A549 (cell line): ENCODE data around the gene ZBTB20. TPM values are rescaled to one million over a fixed set of nuclear protein-coding genes. Genes with fewer than 3 reads are reported as not detected.

ENCODE experiments used
- ATAC-seq, 2 experiments: fragments of 200-7000 bp in 1 of 2; fragments of >200 bp in 1 of 2; cut with Nextera tagmentation in 1 of 2; cut with Tn5 transposase in 1 of 2; 3 replicates each; pipeline versions ENCODE4 v1.8.0 to v1.9.1; 2018 to 2020; ENCODE audit warnings: mild to moderate bottlenecking in 1 of 2, moderate library complexity in 1 of 2
- CTCF ChIA-PET: fragments of 300-600 bp; sonication (Branson Sonifier 250); formaldehyde crosslinking; extraction: SDS; loops from one replicate; lab custom pipeline; 2021; ENCODE audit warnings: antibody characterized with exemption, inconsistent platforms; lab: Yijun Ruan, JAX
- POLR2A ChIA-PET: fragments of 350-600 bp; formaldehyde crosslinking; extraction: SDS; loops from one replicate; lab custom pipeline; 2021; ENCODE audit warnings: antibody characterized with exemption, inconsistent platforms; lab: Yijun Ruan, JAX
- DNase-seq, 2 experiments: peaks; one replicate each; pipeline versions ENCODE4 v3.0.0 to v3.0.0-alpha.2; 2011 to 2016; ENCODE audit warnings: low read depth in 1 of 2, low spot score in 1 of 2
- FAIRE-seq: peaks from 2 replicates; lab custom pipeline; 2011; peaks lifted over from hg19 to GRCh38; lab: Jason Lieb, UNC
- H3K27ac ChIP-seq, 2 experiments: fragments of >200 bp; sonication (Bioruptor Twin); formaldehyde crosslinking; 3 replicates each; pipeline ENCODE4 v1.5.1; 2016 to 2017
- H3K4me1 ChIP-seq: fragments of >200 bp; sonication (Bioruptor Twin); formaldehyde crosslinking; 3 replicates; pipeline ENCODE4 v1.6.1; 2016
- H3K4me2 ChIP-seq: fragments of >200 bp; sonication (Bioruptor Twin); formaldehyde crosslinking; 3 replicates; pipeline ENCODE4 v1.6.1; 2016
- H3K4me3 ChIP-seq: fragments of >200 bp; sonication (Bioruptor Twin); formaldehyde crosslinking; 3 replicates; pipeline ENCODE4 v1.5.1; 2016
- H3K9me3 ChIP-seq: fragments of >200 bp; sonication (Bioruptor Twin); formaldehyde crosslinking; 3 replicates; pipeline ENCODE4 v1.6.1; 2016
- CBX2 ChIP-seq: fragments of 200-600 bp; sonication (generic); IDR thresholded peaks from 2 replicates; pipeline ENCODE4 v1.6.1; 2016; ENCODE audit warnings: low read depth, mild to moderate bottlenecking, borderline replicate concordance
- CBX8 ChIP-seq: fragments of 200-600 bp; sonication (generic); IDR thresholded peaks from 2 replicates; pipeline ENCODE4 v1.6.1; 2016
- CHD2 ChIP-seq: fragments of 150-350 bp; IDR thresholded peaks from 2 replicates; pipeline ENCODE4 v1.6.1; 2014; ENCODE audit warnings: low read length; ENCODE audit not compliant: partially characterized antibody
- CTCF ChIP-seq: fragments of >200 bp; sonication (Bioruptor Twin); formaldehyde crosslinking; IDR thresholded peaks from 3 replicates; pipeline ENCODE4 v1.5.1; 2016
- E2F6 ChIP-seq: IDR thresholded peaks from 2 replicates; pipeline ENCODE4 v1.6.1; 2012; ENCODE audit warnings: low read depth, borderline replicate concordance
- EHMT2 ChIP-seq: fragments of 200-600 bp; sonication (generic); IDR thresholded peaks from 2 replicates; pipeline ENCODE4 v1.6.1; 2016; ENCODE audit warnings: antibody characterized with exemption, low read depth, mild to moderate bottlenecking, moderate library complexity
- FOSB ChIP-seq: fragments of 250-450 bp; sonication (Bioruptor Pico); IDR thresholded peaks from 2 replicates; pipeline ENCODE4 v1.5.0; 2020; ENCODE audit warnings: mild to moderate bottlenecking, moderate library complexity
- FOSL2 ChIP-seq, 2 experiments: fragments of 450-650 bp in 1 of 2; fragments of >200 bp in 1 of 2; sonication (Bioruptor Twin) in 1 of 2; formaldehyde crosslinking; IDR thresholded peaks; 2 replicates each; pipeline versions ENCODE4 v1.5.0 to v1.6.1; 2016 to 2020; ENCODE audit warnings: mild to moderate bottlenecking in 1 of 2, moderate library complexity in 1 of 2
- GATA3 ChIP-seq: IDR thresholded peaks from 2 replicates; pipeline ENCODE4 v1.6.1; 2012; ENCODE audit warnings: borderline replicate concordance
- HES2 ChIP-seq: fragments of >200 bp; sonication (Bioruptor Twin); formaldehyde crosslinking; IDR thresholded peaks from 2 replicates; pipeline ENCODE4 v1.6.1; 2016
- HEYL ChIP-seq: fragments of 250-450 bp; sonication (Bioruptor Pico); IDR thresholded peaks from 2 replicates; pipeline ENCODE4 v1.8.0; 2021; ENCODE audit warnings: mild to moderate bottlenecking, moderate library complexity
- HMGXB4 ChIP-seq: fragments of 250-450 bp; sonication (Bioruptor Pico); IDR thresholded peaks from 2 replicates; pipeline ENCODE4 v1.5.0; 2021; ENCODE audit warnings: mild to moderate bottlenecking, moderate library complexity, borderline replicate concordance
- HOXA7 ChIP-seq: fragments of 250-450 bp; sonication (Bioruptor Pico); IDR thresholded peaks from 2 replicates; pipeline ENCODE4 v1.5.0; 2020; ENCODE audit warnings: mild to moderate bottlenecking, moderate library complexity
- HOXB13 ChIP-seq: fragments of 250-450 bp; sonication (Bioruptor Pico); IDR thresholded peaks from 2 replicates; pipeline ENCODE4 v1.5.0; 2020; ENCODE audit warnings: low read depth, mild to moderate bottlenecking, moderate library complexity
- HOXB5 ChIP-seq: fragments of 250-450 bp; sonication (Bioruptor Pico); IDR thresholded peaks from 2 replicates; pipeline ENCODE4 v1.5.0; 2020; ENCODE audit warnings: mild to moderate bottlenecking, moderate library complexity
- JUNB ChIP-seq: fragments of >200 bp; sonication (Bioruptor Twin); formaldehyde crosslinking; IDR thresholded peaks from 2 replicates; pipeline ENCODE4 v1.6.1; 2016
- KDM1A ChIP-seq: fragments of 200-600 bp; sonication (generic); IDR thresholded peaks from 2 replicates; pipeline ENCODE4 v1.6.1; 2016; ENCODE audit warnings: low read depth, mild to moderate bottlenecking
- MAZ ChIP-seq: fragments of 150-350 bp; IDR thresholded peaks from 2 replicates; pipeline ENCODE4 v1.6.1; 2014; ENCODE audit warnings: antibody characterized with exemption, low read depth, low read length, borderline replicate concordance
- MYC ChIP-seq: IDR thresholded peaks from 2 replicates; pipeline ENCODE4 v1.6.1; 2012; ENCODE audit warnings: mild to moderate bottlenecking, inconsistent platforms, low read length, improper control_type of control experiment, borderline replicate concordance
- NFE2L2 ChIP-seq: fragments of 150-350 bp; conservative IDR thresholded peaks from 2 replicates; pipeline ENCODE4 v1.6.1; 2014; ENCODE audit warnings: low read length
- RAD21 ChIP-seq, 2 experiments: fragments of >200 bp in 1 of 2; sonication (Bioruptor Twin) in 1 of 2; formaldehyde crosslinking in 1 of 2; IDR thresholded peaks in 1 of 2; conservative IDR thresholded peaks in 1 of 2; 2 replicates in 1 of 2; 3 replicates in 1 of 2; pipeline ENCODE4 v1.6.1; 2012 to 2018; ENCODE audit warnings: inconsistent platforms in 1 of 2
- RCOR1 ChIP-seq: fragments of 150-350 bp; IDR thresholded peaks from 2 replicates; pipeline ENCODE4 v1.6.1; 2014; ENCODE audit warnings: antibody characterized with exemption, low read length, low read depth
- SREBF2 ChIP-seq: fragments of 450-650 bp; IDR thresholded peaks from 2 replicates; pipeline ENCODE4 v1.6.1; 2014; ENCODE audit warnings: mild to moderate bottlenecking, moderate library complexity
- TP53 ChIP-seq: fragments of 250-450 bp; sonication (Bioruptor Pico); IDR thresholded peaks from 2 replicates; pipeline ENCODE4 v1.5.0; 2021; ENCODE audit warnings: mild to moderate bottlenecking, moderate library complexity
- USF2 ChIP-seq: fragments of 450-650 bp; IDR thresholded peaks from 2 replicates; pipeline ENCODE4 v1.6.1; 2014; ENCODE audit warnings: antibody characterized with exemption
- ZC3H11A ChIP-seq: fragments of 450-650 bp; IDR thresholded peaks from 2 replicates; pipeline ENCODE4 v1.6.1; 2014; ENCODE audit warnings: antibody characterized with exemption, mild to moderate bottlenecking
- ZFP36 ChIP-seq: fragments of 450-650 bp; IDR thresholded peaks from 2 replicates; pipeline ENCODE4 v1.6.1; 2014; ENCODE audit warnings: borderline replicate concordance; ENCODE audit not compliant: partially characterized antibody
- ZSCAN20 ChIP-seq: fragments of 250-450 bp; sonication (Bioruptor Pico); IDR thresholded peaks from 2 replicates; pipeline ENCODE4 v1.8.0; 2022; ENCODE audit warnings: mild to moderate bottlenecking, moderate library complexity
- WGBS: methylation state at CpG from one replicate; pipeline ENCODE4 v1.1.6; 2017; ENCODE audit errors: missing lambda C conversion rate; 5-methylcytosine and 5-hydroxymethylcytosine counted together
- polyA plus RNA-seq, 4 experiments: library from polyadenylated mRNA; depleted of rRNA in 3 of 4; stranded (reverse); fragments of >200 nt; fragmentation: RNase III in 1 of 4; extraction: RNeasy Plus Mini Kit Qiagen cat#74134 plus additional on column Dnase treatment in 1 of 4; gene quantifications; 2 replicates in 3 of 4; 3 replicates in 1 of 4; pipeline ENCODE4 v1.2.3, GENCODE V29; 2011 to 2017

ZBTB20 gene
- polyA plus RNA-seq, 2 of the 4 experiments (the other 2 are of a cell fraction), result 0.85 to 5.0 TPM

GRCh38 chr3:114694251-114694650, 452.8 kb downstream of the ZBTB20 start:
- Histone ChIP-seq H3K4me1 (peaks cover 7% of the 10 kb centered on the region; the same call in 1 of the 3 replicates), H3K4me3 (no peak overlapping the region), H3K27ac (no peak overlapping the region), H3K9me3 (no peaks in the 10 kb centered on the region), H3K4me2 (no peak overlapping the region)
- 77% methylated on average over 1 of the region's 1 CpG for WGBS
- FAIRE-seq (no peak), DNase-seq (no peak), ATAC-seq (no peak)
- CTCF ChIA-PET, result interaction anchor here (0.8 kb wide), 1 partner anchor 348 kb away, joined by 3 read pairs; no protein-coding TSS in a partner anchor
- TF ChIP-seq NFE2L2 (no peak), RAD21 (conservative IDR thresholded peaks at IDR 0.05 in 1 of 2, IDR thresholded peaks at IDR 0.05 in 1 of 2) (no peak), MYC (no peak), JUNB (no peak), E2F6 (no peak), HMGXB4 (CRISPR knock-in tag) (no peak), USF2 (no peak), HES2 (no peak), FOSL2 (IDR thresholded peaks at IDR 0.05) (no peak), FOSL2 (CRISPR knock-in tag; IDR thresholded peaks at IDR 0.05) (no peak), ZFP36 (no peak)
- POLR2A ChIA-PET, result no interaction called here

GRCh38 chr3:114691871-114692270, 455.2 kb downstream of the ZBTB20 start:
- no peak for FAIRE-seq
- H3K4me2 ChIP-seq, result no peak overlapping the region
- ChIA-PET CTCF (no interaction called here), POLR2A (no interaction called here)
- H3K4me3 ChIP-seq, result no peak overlapping the region
- H3K9me3 ChIP-seq, result no peaks in the 10 kb centered on the region
- WGBS, result 87% methylated on average over 3 of the region's 3 CpGs
- no peak for DNase-seq
- no peak overlapping the region for H3K27ac ChIP-seq
- ATAC-seq, result no peak
- TF ChIP-seq HOXB13 (CRISPR knock-in tag), result no peak
- TF ChIP-seq HOXB5 (CRISPR knock-in tag), result no peak
- no peak for TF ChIP-seq HEYL
- no peak for TF ChIP-seq USF2
- TF ChIP-seq CBX8, result no peak
- TF ChIP-seq HOXA7 (CRISPR knock-in tag), result no peak
- no peak for TF ChIP-seq ZSCAN20 (CRISPR knock-in tag)
- TF ChIP-seq SREBF2, result no peak
- no peak for TF ChIP-seq TP53 (CRISPR knock-in tag)
- TF ChIP-seq MAZ, result no peak
- no peak for TF ChIP-seq GATA3
- H3K4me1 ChIP-seq, result no peaks in the 10 kb centered on the region

GRCh38 chr3:114690911-114691310, 456.2 kb downstream of the ZBTB20 start:
- Histone ChIP-seq H3K4me3 (no peak overlapping the region), H3K4me1 (no peaks in the 10 kb centered on the region), H3K4me2 (no peak overlapping the region), H3K9me3 (no peaks in the 10 kb centered on the region), H3K27ac (no peak overlapping the region)
- ChIA-PET POLR2A (no interaction called here), CTCF (no interaction called here)
- FAIRE-seq, result no peak
- DNase-seq, result no peak
- no peak for ATAC-seq
- 95% methylated on average over 1 of the region's 1 CpG for WGBS
- TF ChIP-seq FOSB (CRISPR knock-in tag), result no peak
- no peak for TF ChIP-seq EHMT2
- no peak for TF ChIP-seq NFE2L2
- no peak for TF ChIP-seq USF2
- TF ChIP-seq CBX8, result no peak
- TF ChIP-seq CTCF, result no peak
- no peak for TF ChIP-seq ZC3H11A
- no peak for TF ChIP-seq HEYL
- no peak for TF ChIP-seq RCOR1
- TF ChIP-seq JUNB, result no peak
- TF ChIP-seq KDM1A, result no peak
- no peak for TF ChIP-seq HOXB13 (CRISPR knock-in tag)
- TF ChIP-seq CBX2, result no peak
- no peak for TF ChIP-seq CHD2
